HepG2 (cell line): ENCODE measurements around the gene SLC4A11. TPM values are rescaled to one million over a fixed set of nuclear protein-coding genes. Genes with fewer than 3 reads are reported as not detected.
A peak's percentile ranks its signal among the peaks of the same experiment; 100 is the strongest.

Source experiments
- ARHGAP35 ChIP-seq: sonication (generic); formaldehyde crosslinking; IDR thresholded peaks from 2 replicates; pipeline ENCODE4 v1.9.0; 2022; ENCODE audit warnings: mild to moderate bottlenecking, inconsistent platforms, moderate library complexity, missing genetic modification reagents, borderline replicate concordance
- FOXK2 ChIP-seq: fragments of 450-650 bp; IDR thresholded peaks from 2 replicates; pipeline ENCODE4 v1.6.1; 2016
- GATAD1 ChIP-seq: IDR thresholded peaks from 2 replicates; pipeline ENCODE4 v1.6.1; 2016; ENCODE audit warnings: missing genetic modification reagents, missing compliant biosample characterization
- KLF12 ChIP-seq: sonication (generic); formaldehyde crosslinking; IDR thresholded peaks from 2 replicates; pipeline ENCODE4 v1.4.0; 2020; ENCODE audit warnings: missing genetic modification reagents, borderline replicate concordance
- MAF1 ChIP-seq: sonication (generic); formaldehyde crosslinking; IDR thresholded peaks from 2 replicates; pipeline ENCODE4 v1.5.0; 2020; ENCODE audit warnings: missing genetic modification reagents, borderline replicate concordance
- NCOA2 ChIP-seq: sonication (generic); formaldehyde crosslinking; IDR thresholded peaks from 2 replicates; pipeline ENCODE4 v1.8.0; 2022; ENCODE audit warnings: inconsistent platforms
- NKX3-1 ChIP-seq: sonication (generic); formaldehyde crosslinking; IDR thresholded peaks from 2 replicates; pipeline ENCODE4 v1.5.0; 2020; ENCODE audit warnings: missing genetic modification reagents
- POGZ ChIP-seq: sonication (generic); formaldehyde crosslinking; IDR thresholded peaks from 2 replicates; pipeline ENCODE4 v1.4.0; 2020; ENCODE audit warnings: mild to moderate bottlenecking, missing genetic modification reagents
- SIN3A ChIP-seq: IDR thresholded peaks from 2 replicates; pipeline ENCODE4 v1.6.1; 2011; ENCODE audit warnings: low read depth, mild to moderate bottlenecking, control low read depth, low read length, borderline replicate concordance
- SIX4 ChIP-seq: sonication (generic); formaldehyde crosslinking; IDR thresholded peaks from 2 replicates; pipeline ENCODE4 v1.4.0; 2020; ENCODE audit warnings: missing genetic modification reagents
- SRSF1 ChIP-seq: fragments of 200-400 bp; formaldehyde crosslinking; optimal IDR thresholded peaks from 2 replicates; pipeline ENCODE3; 2017; ENCODE audit warnings: mild to moderate bottlenecking, low read depth, low read length, moderate library complexity
- SRY ChIP-seq: sonication (generic); formaldehyde crosslinking; IDR thresholded peaks from 2 replicates; pipeline ENCODE4 v1.8.0; 2022; ENCODE audit warnings: mild to moderate bottlenecking, missing genetic modification reagents
- TARDBP ChIP-seq: sonication (generic); formaldehyde crosslinking; IDR thresholded peaks from 2 replicates; pipeline ENCODE4 v1.8.0; 2022; ENCODE audit warnings: mild to moderate bottlenecking, missing genetic modification reagents
- ZBTB7A ChIP-seq: sonication (generic); formaldehyde crosslinking; IDR thresholded peaks from 2 replicates; pipeline ENCODE4 v1.8.0; 2022; ENCODE audit warnings: mild to moderate bottlenecking, missing genetic modification reagents
- ZC3H4 ChIP-seq: sonication (generic); formaldehyde crosslinking; IDR thresholded peaks from 2 replicates; pipeline ENCODE4 v1.4.0; 2020; ENCODE audit warnings: missing genetic modification reagents, borderline replicate concordance
- ZNF232 ChIP-seq: sonication (generic); formaldehyde crosslinking; IDR thresholded peaks from 2 replicates; pipeline ENCODE4 v1.4.0; 2020; ENCODE audit warnings: missing genetic modification reagents, borderline replicate concordance
- ZNF34 ChIP-seq: sonication (generic); formaldehyde crosslinking; IDR thresholded peaks from 2 replicates; pipeline ENCODE4 v1.4.0; 2020; ENCODE audit warnings: mild to moderate bottlenecking, missing genetic modification reagents, borderline replicate concordance
- ZNF773 ChIP-seq: sonication (generic); formaldehyde crosslinking; IDR thresholded peaks from 2 replicates; pipeline ENCODE4 v1.4.0; 2020; ENCODE audit warnings: missing genetic modification reagents, borderline replicate concordance
- polyA plus RNA-seq, 8 experiments: library from polyadenylated mRNA; depleted of rRNA in 3 of 8; stranded (reverse) in 7 of 8; unstranded in 1 of 8; fragments of >200 nt; fragmentation: Illumina TruSeq in 4 of 8; extraction: Trizol in 4 of 8; gene quantifications; 2 replicates each; pipeline versions ENCODE4 v1.2.1 to v1.2.3, GENCODE V29; 2011 to 2016; ENCODE audit warnings: low read depth in 4 of 8, missing spikeins in 1 of 8, mixed read lengths in 1 of 8; ENCODE audit not compliant: insufficient read depth in 1 of 8
- total RNA-seq, 5 experiments: library from RNA; depleted of rRNA; stranded (reverse); fragments of >200 nt; fragmentation: Illumina TruSeq; extraction: Trizol; gene quantifications; 2 replicates each; pipeline ENCODE4 v1.2.3, GENCODE V29; 2016; ENCODE audit warnings: low read depth in 1 of 5
- TF ChIP-seq, protein P1 (sequence below): sonication (generic); formaldehyde crosslinking; IDR thresholded peaks from 2 replicates; pipeline ENCODE4 v1.4.0; 2020; ENCODE audit warnings: missing genetic modification reagents
- TF ChIP-seq, protein P2 (sequence below): sonication (generic); formaldehyde crosslinking; IDR thresholded peaks from 2 replicates; pipeline ENCODE4 v1.5.0; 2020; ENCODE audit warnings: mild to moderate bottlenecking, low read depth, missing genetic modification reagents, borderline replicate concordance
- TF ChIP-seq, protein P3 (sequence below): sonication (generic); formaldehyde crosslinking; IDR thresholded peaks from 2 replicates; pipeline ENCODE4 v1.4.0; 2020; ENCODE audit warnings: missing genetic modification reagents, borderline replicate concordance
- TF ChIP-seq, protein P4 (sequence below): sonication (generic); formaldehyde crosslinking; conservative IDR thresholded peaks from 2 replicates; pipeline ENCODE4 v1.4.0; 2020; ENCODE audit warnings: mild to moderate bottlenecking, missing genetic modification reagents, moderate library complexity

SLC4A11 gene
- total and polyA plus RNA-seq, 2 of the 13 experiments (the other 11 are each of a cell fraction or from before 2014, with no cell fraction given): 3.9 to 27.0 TPM

DNA sequence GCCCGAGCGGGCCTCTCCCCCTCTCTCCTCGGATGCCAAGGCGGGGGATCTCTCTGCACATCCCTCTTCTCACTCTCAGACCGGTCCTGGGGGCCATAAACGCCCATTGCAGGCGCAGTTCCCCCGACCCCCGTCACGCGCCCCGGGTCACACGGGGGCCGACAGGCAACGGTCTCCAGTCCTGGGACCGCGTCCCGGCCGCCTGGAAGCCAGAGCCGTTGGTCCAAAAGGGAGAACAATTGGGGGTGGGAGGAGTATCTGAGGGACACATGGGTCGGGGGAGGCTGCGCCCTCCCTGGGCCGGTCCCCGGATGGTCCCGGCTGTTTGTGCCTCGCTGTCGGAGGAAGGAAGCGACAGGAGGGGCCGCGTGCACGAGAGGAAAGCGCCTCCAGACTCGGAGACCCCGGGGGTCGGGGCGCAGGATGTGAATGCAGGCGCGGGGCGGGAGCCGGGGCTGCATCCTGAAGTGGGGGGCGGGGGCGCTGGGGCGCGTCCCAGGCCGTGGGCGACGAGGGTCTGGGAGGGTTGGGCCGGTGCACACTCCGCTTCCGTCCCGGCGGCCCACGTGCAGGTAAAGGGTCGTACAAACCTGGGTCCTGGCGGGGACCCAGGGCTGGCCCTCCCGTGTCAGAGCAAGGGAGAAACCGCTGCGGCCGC is 903 bp downstream of the SLC4A11 start (continued):
- TF ChIP-seq, protein P1, sequence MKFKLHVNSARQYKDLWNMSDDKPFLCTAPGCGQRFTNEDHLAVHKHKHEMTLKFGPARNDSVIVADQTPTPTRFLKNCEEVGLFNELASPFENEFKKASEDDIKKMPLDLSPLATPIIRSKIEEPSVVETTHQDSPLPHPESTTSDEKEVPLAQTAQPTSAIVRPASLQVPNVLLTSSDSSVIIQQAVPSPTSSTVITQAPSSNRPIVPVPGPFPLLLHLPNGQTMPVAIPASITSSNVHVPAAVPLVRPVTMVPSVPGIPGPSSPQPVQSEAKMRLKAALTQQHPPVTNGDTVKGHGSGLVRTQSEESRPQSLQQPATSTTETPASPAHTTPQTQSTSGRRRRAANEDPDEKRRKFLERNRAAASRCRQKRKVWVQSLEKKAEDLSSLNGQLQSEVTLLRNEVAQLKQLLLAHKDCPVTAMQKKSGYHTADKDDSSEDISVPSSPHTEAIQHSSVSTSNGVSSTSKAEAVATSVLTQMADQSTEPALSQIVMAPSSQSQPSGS (CRISPR knock-in tag): no peak
- TF ChIP-seq ARHGAP35 (CRISPR knock-in tag): no peak
- no peak; the same call in 1 of the 2 replicates for TF ChIP-seq SIN3A
- TF ChIP-seq ZNF773 (CRISPR knock-in tag): no peak
- TF ChIP-seq, protein P2, sequence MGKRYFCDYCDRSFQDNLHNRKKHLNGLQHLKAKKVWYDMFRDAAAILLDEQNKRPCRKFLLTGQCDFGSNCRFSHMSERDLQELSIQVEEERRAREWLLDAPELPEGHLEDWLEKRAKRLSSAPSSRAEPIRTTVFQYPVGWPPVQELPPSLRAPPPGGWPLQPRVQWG (CRISPR knock-in tag): no peak
- TF ChIP-seq NCOA2: no peak
- no peak for TF ChIP-seq FOXK2
- no peak for TF ChIP-seq ZNF34 (CRISPR knock-in tag)
- no peak for TF ChIP-seq POGZ (CRISPR knock-in tag)
- no peak; the same call in 1 of the 2 replicates for TF ChIP-seq ZC3H4 (CRISPR knock-in tag)
- no peak for TF ChIP-seq TARDBP (CRISPR knock-in tag)
- no peak for TF ChIP-seq MAF1 (CRISPR knock-in tag)
- no peak; the same call in 1 of the 2 replicates for TF ChIP-seq NKX3-1 (CRISPR knock-in tag)
- TF ChIP-seq, protein P3, sequence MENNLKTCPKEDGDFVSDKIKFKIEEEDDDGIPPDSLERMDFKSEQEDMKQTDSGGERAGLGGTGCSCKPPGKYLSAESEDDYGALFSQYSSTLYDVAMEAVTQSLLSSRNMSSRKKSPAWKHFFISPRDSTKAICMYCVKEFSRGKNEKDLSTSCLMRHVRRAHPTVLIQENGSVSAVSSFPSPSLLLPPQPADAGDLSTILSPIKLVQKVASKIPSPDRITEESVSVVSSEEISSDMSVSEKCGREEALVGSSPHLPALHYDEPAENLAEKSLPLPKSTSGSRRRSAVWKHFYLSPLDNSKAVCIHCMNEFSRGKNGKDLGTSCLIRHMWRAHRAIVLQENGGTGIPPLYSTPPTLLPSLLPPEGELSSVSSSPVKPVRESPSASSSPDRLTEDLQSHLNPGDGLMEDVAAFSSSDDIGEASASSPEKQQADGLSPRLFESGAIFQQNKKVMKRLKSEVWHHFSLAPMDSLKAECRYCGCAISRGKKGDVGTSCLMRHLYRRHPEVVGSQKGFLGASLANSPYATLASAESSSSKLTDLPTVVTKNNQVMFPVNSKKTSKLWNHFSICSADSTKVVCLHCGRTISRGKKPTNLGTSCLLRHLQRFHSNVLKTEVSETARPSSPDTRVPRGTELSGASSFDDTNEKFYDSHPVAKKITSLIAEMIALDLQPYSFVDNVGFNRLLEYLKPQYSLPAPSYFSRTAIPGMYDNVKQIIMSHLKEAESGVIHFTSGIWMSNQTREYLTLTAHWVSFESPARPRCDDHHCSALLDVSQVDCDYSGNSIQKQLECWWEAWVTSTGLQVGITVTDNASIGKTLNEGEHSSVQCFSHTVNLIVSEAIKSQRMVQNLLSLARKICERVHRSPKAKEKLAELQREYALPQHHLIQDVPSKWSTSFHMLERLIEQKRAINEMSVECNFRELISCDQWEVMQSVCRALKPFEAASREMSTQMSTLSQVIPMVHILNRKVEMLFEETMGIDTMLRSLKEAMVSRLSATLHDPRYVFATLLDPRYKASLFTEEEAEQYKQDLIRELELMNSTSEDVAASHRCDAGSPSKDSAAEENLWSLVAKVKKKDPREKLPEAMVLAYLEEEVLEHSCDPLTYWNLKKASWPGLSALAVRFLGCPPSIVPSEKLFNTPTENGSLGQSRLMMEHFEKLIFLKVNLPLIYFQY (CRISPR knock-in tag): no peak
- TF ChIP-seq SIX4 (CRISPR knock-in tag): no peak
- no peak for TF ChIP-seq SRSF1
- TF ChIP-seq GATAD1 (CRISPR knock-in tag): no peak
- TF ChIP-seq, protein P4, sequence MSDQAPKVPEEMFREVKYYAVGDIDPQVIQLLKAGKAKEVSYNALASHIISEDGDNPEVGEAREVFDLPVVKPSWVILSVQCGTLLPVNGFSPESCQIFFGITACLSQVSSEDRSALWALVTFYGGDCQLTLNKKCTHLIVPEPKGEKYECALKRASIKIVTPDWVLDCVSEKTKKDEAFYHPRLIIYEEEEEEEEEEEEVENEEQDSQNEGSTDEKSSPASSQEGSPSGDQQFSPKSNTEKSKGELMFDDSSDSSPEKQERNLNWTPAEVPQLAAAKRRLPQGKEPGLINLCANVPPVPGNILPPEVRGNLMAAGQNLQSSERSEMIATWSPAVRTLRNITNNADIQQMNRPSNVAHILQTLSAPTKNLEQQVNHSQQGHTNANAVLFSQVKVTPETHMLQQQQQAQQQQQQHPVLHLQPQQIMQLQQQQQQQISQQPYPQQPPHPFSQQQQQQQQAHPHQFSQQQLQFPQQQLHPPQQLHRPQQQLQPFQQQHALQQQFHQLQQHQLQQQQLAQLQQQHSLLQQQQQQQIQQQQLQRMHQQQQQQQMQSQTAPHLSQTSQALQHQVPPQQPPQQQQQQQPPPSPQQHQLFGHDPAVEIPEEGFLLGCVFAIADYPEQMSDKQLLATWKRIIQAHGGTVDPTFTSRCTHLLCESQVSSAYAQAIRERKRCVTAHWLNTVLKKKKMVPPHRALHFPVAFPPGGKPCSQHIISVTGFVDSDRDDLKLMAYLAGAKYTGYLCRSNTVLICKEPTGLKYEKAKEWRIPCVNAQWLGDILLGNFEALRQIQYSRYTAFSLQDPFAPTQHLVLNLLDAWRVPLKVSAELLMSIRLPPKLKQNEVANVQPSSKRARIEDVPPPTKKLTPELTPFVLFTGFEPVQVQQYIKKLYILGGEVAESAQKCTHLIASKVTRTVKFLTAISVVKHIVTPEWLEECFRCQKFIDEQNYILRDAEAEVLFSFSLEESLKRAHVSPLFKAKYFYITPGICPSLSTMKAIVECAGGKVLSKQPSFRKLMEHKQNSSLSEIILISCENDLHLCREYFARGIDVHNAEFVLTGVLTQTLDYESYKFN (CRISPR knock-in tag): no peak
- TF ChIP-seq KLF12: 0 out of 2 replicates have a peak, but pooled peaks have one; percentile 27
- 0 out of 2 replicates have a peak, but pooled peaks have one; percentile 26 for TF ChIP-seq SRY (CRISPR knock-in tag)
- no peak for TF ChIP-seq ZNF232 (CRISPR knock-in tag)
- TF ChIP-seq ZBTB7A (CRISPR knock-in tag): peak; percentile 67; the same call in 1 of the 2 replicates
